Measurements from ENCODE around the gene KAZN.

The KAZN gene

DNA sequence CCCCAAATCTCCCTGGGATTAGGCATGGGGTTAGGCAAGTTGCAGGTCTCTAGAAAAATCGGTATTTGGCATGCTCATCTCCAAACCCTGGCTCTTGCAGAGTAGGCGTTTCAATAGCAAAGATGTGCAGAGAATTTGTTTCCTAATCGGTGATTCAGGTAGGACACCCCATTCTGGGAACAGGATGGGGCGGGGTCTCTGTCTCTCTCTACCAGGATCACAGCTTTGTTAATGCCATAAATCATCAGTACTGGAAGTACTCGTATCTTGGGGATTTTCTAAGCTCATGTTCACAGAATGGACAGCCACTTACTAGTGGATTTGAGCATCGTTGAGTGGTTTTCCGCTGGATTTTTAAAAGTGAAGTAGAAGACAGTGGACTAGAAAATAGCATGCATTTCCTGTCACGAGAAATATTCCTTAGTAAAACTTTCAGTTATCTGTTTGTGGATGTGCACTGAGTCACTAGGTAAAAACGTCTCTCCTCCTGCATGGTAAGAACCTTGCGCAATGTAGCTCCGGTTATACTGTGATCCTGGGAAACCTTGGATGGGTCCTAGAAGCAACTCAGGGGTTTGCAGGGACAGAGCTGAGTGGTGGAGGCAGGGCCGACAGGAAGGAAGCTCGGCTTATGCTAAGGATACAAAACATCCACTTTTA is 560.2 kb downstream of the KAZN start:
- H3K4me3 ChIP-seq (ENCODE audit: low read depth, low read length): peak overlapping the region; percentile 36
- TF ChIP-seq, protein P1, sequence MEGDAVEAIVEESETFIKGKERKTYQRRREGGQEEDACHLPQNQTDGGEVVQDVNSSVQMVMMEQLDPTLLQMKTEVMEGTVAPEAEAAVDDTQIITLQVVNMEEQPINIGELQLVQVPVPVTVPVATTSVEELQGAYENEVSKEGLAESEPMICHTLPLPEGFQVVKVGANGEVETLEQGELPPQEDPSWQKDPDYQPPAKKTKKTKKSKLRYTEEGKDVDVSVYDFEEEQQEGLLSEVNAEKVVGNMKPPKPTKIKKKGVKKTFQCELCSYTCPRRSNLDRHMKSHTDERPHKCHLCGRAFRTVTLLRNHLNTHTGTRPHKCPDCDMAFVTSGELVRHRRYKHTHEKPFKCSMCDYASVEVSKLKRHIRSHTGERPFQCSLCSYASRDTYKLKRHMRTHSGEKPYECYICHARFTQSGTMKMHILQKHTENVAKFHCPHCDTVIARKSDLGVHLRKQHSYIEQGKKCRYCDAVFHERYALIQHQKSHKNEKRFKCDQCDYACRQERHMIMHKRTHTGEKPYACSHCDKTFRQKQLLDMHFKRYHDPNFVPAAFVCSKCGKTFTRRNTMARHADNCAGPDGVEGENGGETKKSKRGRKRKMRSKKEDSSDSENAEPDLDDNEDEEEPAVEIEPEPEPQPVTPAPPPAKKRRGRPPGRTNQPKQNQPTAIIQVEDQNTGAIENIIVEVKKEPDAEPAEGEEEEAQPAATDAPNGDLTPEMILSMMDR (IDR thresholded peaks at IDR 0.05; ENCODE audit: low read depth, low read length): no peak

GRCh38 chr1:15159166-15159555 is 560.7 kb downstream of the KAZN start:
- TF ChIP-seq, protein P1 (IDR thresholded peaks at IDR 0.05; ENCODE audit: low read depth, low read length): no peak
- peak overlapping the region; percentile 36 for H3K4me3 ChIP-seq (ENCODE audit: low read depth, low read length)

GRCh38 chr1:15160626-15161025 is 562.1 kb downstream of the KAZN start:
- no peak overlapping the region for H3K4me3 ChIP-seq (ENCODE audit: low read depth, low read length)
- TF ChIP-seq, protein P1 (IDR thresholded peaks at IDR 0.05; ENCODE audit: low read depth, low read length): no peak

DNA sequence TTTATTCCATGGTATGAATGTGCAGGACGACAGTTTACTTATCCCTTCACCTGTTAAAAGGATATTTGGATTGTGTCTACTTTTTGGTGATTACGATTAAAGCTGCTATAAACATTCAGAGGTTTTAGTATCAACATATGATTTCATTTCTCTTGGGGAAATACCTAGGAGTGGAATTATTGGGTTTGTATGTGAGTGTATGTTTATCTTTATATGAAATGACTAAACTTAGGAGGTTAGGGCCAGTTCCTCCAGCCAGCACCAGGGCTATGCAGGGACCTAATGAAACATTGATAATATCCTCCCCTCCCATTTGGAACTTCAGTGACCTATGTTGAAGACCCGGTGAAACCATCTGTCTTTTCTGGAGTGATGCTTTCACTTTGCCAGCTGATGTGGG is 568.9 kb downstream of the KAZN start:
- H3K4me3 ChIP-seq (ENCODE audit: low read depth, low read length): no peak overlapping the region
- TF ChIP-seq, protein P1 (IDR thresholded peaks at IDR 0.05; ENCODE audit: low read depth, low read length): no peak
